ENCODE data around the gene OSBP2. TPM values are rescaled to one million over a fixed set of nuclear protein-coding genes. Genes with fewer than 3 reads are reported as not detected.

The OSBP2 gene
- total and polyA plus RNA-seq, 2 of the 13 experiments (the other 11 are each of a cell fraction or from before 2014, with no cell fraction given): 5.0 to 7.7 TPM

DNA sequence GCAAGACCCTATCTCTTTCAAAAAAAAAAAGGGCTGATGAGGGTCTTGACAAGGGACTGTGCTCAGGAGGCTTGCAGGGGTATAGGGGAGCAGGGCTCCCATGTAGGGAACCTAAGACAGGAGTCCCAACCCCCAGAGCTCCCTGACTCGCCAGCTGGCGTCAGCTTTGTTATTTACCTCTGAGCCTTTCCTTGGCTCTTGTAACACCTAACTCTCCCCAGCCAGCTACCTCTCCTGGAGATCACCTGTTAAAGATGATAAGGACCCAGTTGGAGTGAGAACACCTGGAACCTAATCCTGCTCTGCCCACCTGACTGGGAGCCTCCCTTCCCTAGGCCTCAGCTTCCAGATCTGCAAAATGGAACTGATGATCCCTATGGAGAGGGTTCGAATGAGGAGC lies 45.8 kb upstream of the OSBP2 start:
- Histone ChIP-seq H3K4me3 (replicated peaks in 1 of 3; ENCODE audit: insufficient read depth in 1 of 3, low read depth in 2 of 3, low read length in 3 of 3) (no peak overlapping the region), H3K4me2 (ENCODE audit: low read depth, low read length) (no peak overlapping the region), H3K9ac (ENCODE audit: insufficient read depth, low read depth, low read length) (no peak overlapping the region), H3K9me3 (ENCODE audit: low read length) (no peaks in the 10 kb centered on the region), H3K36me3 (replicated peaks in 1 of 2; ENCODE audit: control insufficient read depth in 1 of 2, insufficient read depth in 2 of 2, low read length in 2 of 2) (no peaks in the 10 kb centered on the region), H3K27ac (ENCODE audit: extremely low read length, insufficient read depth, low read length) (no peak overlapping the region), H2AFZ (ENCODE audit: low read length) (no peak overlapping the region), H3K27me3 (ENCODE audit: control insufficient read depth in 1 of 2, insufficient read depth in 2 of 2, low read length in 2 of 2) (no peaks in the 10 kb centered on the region), H3K79me2 (ENCODE audit: insufficient read depth, low read length) (no peaks in the 10 kb centered on the region), H3K4me1 (ENCODE audit: insufficient read depth, low read length) (no peaks in the 10 kb centered on the region), H4K20me1 (ENCODE audit: insufficient read depth, low read length) (no peaks in the 10 kb centered on the region)
- no peak for DNase-seq (ENCODE audit: low spot score)
- no peak for FAIRE-seq
- ChIA-PET POLR2A (interaction anchor here (0.5 kb wide), 1 partner anchor 450 kb away, joined by 4 read pairs; no protein-coding TSS in a partner anchor), CTCF (ENCODE audit: low intra/inter-chr PET ratio, low total read pairs) (no interaction called here)
- no peak for ATAC-seq
- in situ Hi-C loops (cut with HindIII; ENCODE audit: extremely low pct_ligation_motif_present, low pct_unique_long_range_greater_than_20kb): no loop called here
- no TSS peak for BruUV-seq (replicated peaks)
- intact Hi-C loops (cut with micrococcal nuclease; ENCODE audit: unreplicated experiment): no loop called here
- no peak for TF ChIP-seq LCORL (IDR thresholded peaks at IDR 0.05)
- no peak for TF ChIP-seq LCORL (CRISPR knock-in tag; IDR thresholded peaks at IDR 0.05)
- TF ChIP-seq, protein P1, sequence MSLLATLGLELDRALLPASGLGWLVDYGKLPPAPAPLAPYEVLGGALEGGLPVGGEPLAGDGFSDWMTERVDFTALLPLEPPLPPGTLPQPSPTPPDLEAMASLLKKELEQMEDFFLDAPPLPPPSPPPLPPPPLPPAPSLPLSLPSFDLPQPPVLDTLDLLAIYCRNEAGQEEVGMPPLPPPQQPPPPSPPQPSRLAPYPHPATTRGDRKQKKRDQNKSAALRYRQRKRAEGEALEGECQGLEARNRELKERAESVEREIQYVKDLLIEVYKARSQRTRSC (CRISPR knock-in tag; IDR thresholded peaks at IDR 0.05; ENCODE audit: low read depth): no peak
- no peak for TF ChIP-seq ZNF513 (CRISPR knock-in tag; conservative IDR thresholded peaks at IDR 0.05)
- TF ChIP-seq MYC (CRISPR knock-in tag; IDR thresholded peaks at IDR 0.05; ENCODE audit: borderline replicate concordance): no peak
- WGBS (ENCODE audit: low lambda C conversion rate): 77% methylated on average over 3 of the region's 3 CpGs

- H2AFZ ChIP-seq (ENCODE audit: low read length): no peak overlapping the region
- no peak for FAIRE-seq
Measured at GRCh38 chr22:30649430-30650007, 45.2 kb upstream of the OSBP2 start.

More at GRCh38 chr22:30649430-30650007, 45.2 kb upstream of the OSBP2 start:
- ChIA-PET CTCF (ENCODE audit: low intra/inter-chr PET ratio, low total read pairs) (no interaction called here), POLR2A (interaction anchor here (0.5 kb wide), 1 partner anchor 449 kb away, joined by 4 read pairs; no protein-coding TSS in a partner anchor)
- in situ Hi-C loops (cut with HindIII; ENCODE audit: extremely low pct_ligation_motif_present, low pct_unique_long_range_greater_than_20kb): no loop called here
- intact Hi-C loops (cut with micrococcal nuclease; ENCODE audit: unreplicated experiment): no loop called here
- Histone ChIP-seq H3K27me3 (ENCODE audit: control insufficient read depth in 1 of 2, insufficient read depth in 2 of 2, low read length in 2 of 2) (no peaks in the 10 kb centered on the region), H3K9ac (ENCODE audit: insufficient read depth, low read depth, low read length) (no peak overlapping the region), H3K4me1 (ENCODE audit: insufficient read depth, low read length) (no peaks in the 10 kb centered on the region), H4K20me1 (ENCODE audit: insufficient read depth, low read length) (no peaks in the 10 kb centered on the region), H3K79me2 (ENCODE audit: insufficient read depth, low read length) (no peaks in the 10 kb centered on the region), H3K9me3 (ENCODE audit: low read length) (no peaks in the 10 kb centered on the region), H3K4me3 (replicated peaks in 1 of 3; ENCODE audit: insufficient read depth in 1 of 3, low read depth in 2 of 3, low read length in 3 of 3) (no peak overlapping the region), H3K36me3 (replicated peaks in 1 of 2; ENCODE audit: control insufficient read depth in 1 of 2, insufficient read depth in 2 of 2, low read length in 2 of 2) (no peaks in the 10 kb centered on the region), H3K27ac (ENCODE audit: extremely low read length, insufficient read depth, low read length) (no peak overlapping the region), H3K4me2 (ENCODE audit: low read depth, low read length) (no peak overlapping the region)
- DNase-seq (ENCODE audit: low spot score) (no peak), ATAC-seq (peak; percentile 79)
- BruUV-seq (replicated peaks): no TSS peak
- 0% methylated on average over 1 of the region's 7 CpGs for WGBS (ENCODE audit: low lambda C conversion rate)
- TF ChIP-seq ISX (CRISPR knock-in tag; conservative IDR thresholded peaks at IDR 0.05) (no peak), FOSL2 (CRISPR knock-in tag; IDR thresholded peaks at IDR 0.05) (peak; percentile 85), SRSF4 (IDR thresholded peaks at IDR 0.05; ENCODE audit: low read depth, low read length, poor library complexity, severe bottlenecking) (no peak)
